ENCODE results near the gene PRRT4. TPM values are rescaled to one million over a fixed set of nuclear protein-coding genes. Genes with fewer than 3 reads are reported as not detected.
A peak's percentile ranks its signal among the peaks of the same experiment; 100 is the strongest.

Gene PRRT4
- total RNA-seq, 4 donors from 2014 or later: 0.38 to 1.9 (median 1.5) TPM

- peak overlapping the region in 1 of 4 donors; percentile 2 for H3K27ac ChIP-seq
- no peak for DNase-seq
- intact Hi-C loops (cut with DNase I): no loop called here
- H3K27me3 ChIP-seq: no peaks in the 10 kb centered on the region
- 77 to 78% methylated on average over 3 to 5 of the region's 5 CpGs for WGBS, 2 donors
- H3K4me1 ChIP-seq: peaks cover 0 to 12% (median 0%) of the 10 kb centered on the region in 3 donors
- no peaks in the 10 kb centered on the region for H3K9me3 ChIP-seq
- TF ChIP-seq POLR2A (IDR thresholded peaks at IDR 0.05) (no peak), CTCF (IDR thresholded peaks at IDR 0.05) (no peak)
- H3K4me3 ChIP-seq: no peak overlapping the region
- H3K36me3 ChIP-seq: peaks cover 6 to 100% (median 60%) of the 10 kb centered on the region in 3 donors
These were observed 40.5 kb downstream of the PRRT4 start for GRCh38 chr7:128321044-128321422.

GRCh38 chr7:128318691-128319090 is 42.8 kb downstream of the PRRT4 start:
- DNase-seq: no peak
- H3K4me3 ChIP-seq: no peak overlapping the region
- H3K27me3 ChIP-seq: no peaks in the 10 kb centered on the region
- no peak overlapping the region for H3K27ac ChIP-seq
- H3K36me3 ChIP-seq: peaks cover 13 to 100% (median 55%) of the 10 kb centered on the region in 3 donors
- H3K4me1 ChIP-seq: peaks cover 0 to 12% (median 0%) of the 10 kb centered on the region in 3 donors
- intact Hi-C loops (cut with DNase I): no loop called here
- 81 to 82% methylated on average over 5 of the region's 5 CpGs for WGBS, 2 donors
- no peaks in the 10 kb centered on the region for H3K9me3 ChIP-seq
- no peak for TF ChIP-seq POLR2A (IDR thresholded peaks at IDR 0.05)
- no peak for TF ChIP-seq CTCF (IDR thresholded peaks at IDR 0.05)

GRCh38 chr7:128311013-128311412 is 50.5 kb downstream of the PRRT4 start:
- intact Hi-C loops (cut with DNase I): no loop called here
- whole genome bisulfite sequencing, 2 donors: 90 to 95% methylated on average over 2 to 3 of the region's 3 CpGs
- no peaks in the 10 kb centered on the region for H3K27me3 ChIP-seq
- DNase-seq: no peak
- no peaks in the 10 kb centered on the region for H3K9me3 ChIP-seq
- TF ChIP-seq POLR2A (IDR thresholded peaks at IDR 0.05) (no peak), CTCF (IDR thresholded peaks at IDR 0.05) (no peak)
- H3K4me3 ChIP-seq: no peak overlapping the region
- H3K4me1 ChIP-seq: no peaks in the 10 kb centered on the region
- no peak overlapping the region for H3K27ac ChIP-seq
- peaks cover 18 to 100% (median 52%) of the 10 kb centered on the region in 3 donors for H3K36me3 ChIP-seq

- H3K36me3 ChIP-seq: peaks cover 18 to 100% (median 54%) of the 10 kb centered on the region in 3 donors
- H3K4me1 ChIP-seq: no peaks in the 10 kb centered on the region
- no peak overlapping the region for H3K27ac ChIP-seq
- WGBS, 2 donors: 79 to 81% methylated on average over 5 of the region's 5 CpGs
- H3K27me3 ChIP-seq: no peaks in the 10 kb centered on the region
- no peaks in the 10 kb centered on the region for H3K9me3 ChIP-seq
- no peak overlapping the region for H3K4me3 ChIP-seq
- no peak for DNase-seq
- TF ChIP-seq CTCF (IDR thresholded peaks at IDR 0.05) (no peak), POLR2A (IDR thresholded peaks at IDR 0.05) (no peak)
- intact Hi-C loops (cut with DNase I): no loop called here
These were observed 51.0 kb downstream of the PRRT4 start for GRCh38 chr7:128310499-128310898.

GRCh38 chr7:128309976-128310375 is 51.5 kb downstream of the PRRT4 start:
- no peak overlapping the region for H3K4me3 ChIP-seq
- H3K9me3 ChIP-seq: no peaks in the 10 kb centered on the region
- no peaks in the 10 kb centered on the region for H3K4me1 ChIP-seq
- 93 to 99% methylated on average over 5 of the region's 5 CpGs for WGBS, 2 donors
- intact Hi-C loops (cut with DNase I): no loop called here
- TF ChIP-seq CTCF (IDR thresholded peaks at IDR 0.05) (no peak), POLR2A (IDR thresholded peaks at IDR 0.05) (no peak)
- no peak overlapping the region for H3K27ac ChIP-seq
- no peaks in the 10 kb centered on the region for H3K27me3 ChIP-seq
- peaks cover 18 to 100% (median 52%) of the 10 kb centered on the region in 3 donors for H3K36me3 ChIP-seq
- DNase-seq: no peak
